GM20000 (cell line): ENCODE results near the gene KLHL25.
"Not testable (repeated sequence)": the region's sequence is repeated elsewhere in the genome, so short reads cannot be mapped to it uniquely, and the experiment has no call there.

Experiments used
- DNase-seq: peaks from one replicate; pipeline ENCODE4 v3.0.0; 2012; ENCODE audit warnings: low spot score
- TF ChIP-seq, protein P1 (sequence below): IDR thresholded peaks from 2 replicates; pipeline ENCODE4 v1.5.1; 2012; ENCODE audit warnings: mild to moderate bottlenecking, control low read depth; ENCODE audit errors: extremely low read depth, missing control alignments

KLHL25 gene

GRCh38 chr15:85834651-85835050, 39.9 kb upstream of the KLHL25 start:
- TF ChIP-seq, protein P1, sequence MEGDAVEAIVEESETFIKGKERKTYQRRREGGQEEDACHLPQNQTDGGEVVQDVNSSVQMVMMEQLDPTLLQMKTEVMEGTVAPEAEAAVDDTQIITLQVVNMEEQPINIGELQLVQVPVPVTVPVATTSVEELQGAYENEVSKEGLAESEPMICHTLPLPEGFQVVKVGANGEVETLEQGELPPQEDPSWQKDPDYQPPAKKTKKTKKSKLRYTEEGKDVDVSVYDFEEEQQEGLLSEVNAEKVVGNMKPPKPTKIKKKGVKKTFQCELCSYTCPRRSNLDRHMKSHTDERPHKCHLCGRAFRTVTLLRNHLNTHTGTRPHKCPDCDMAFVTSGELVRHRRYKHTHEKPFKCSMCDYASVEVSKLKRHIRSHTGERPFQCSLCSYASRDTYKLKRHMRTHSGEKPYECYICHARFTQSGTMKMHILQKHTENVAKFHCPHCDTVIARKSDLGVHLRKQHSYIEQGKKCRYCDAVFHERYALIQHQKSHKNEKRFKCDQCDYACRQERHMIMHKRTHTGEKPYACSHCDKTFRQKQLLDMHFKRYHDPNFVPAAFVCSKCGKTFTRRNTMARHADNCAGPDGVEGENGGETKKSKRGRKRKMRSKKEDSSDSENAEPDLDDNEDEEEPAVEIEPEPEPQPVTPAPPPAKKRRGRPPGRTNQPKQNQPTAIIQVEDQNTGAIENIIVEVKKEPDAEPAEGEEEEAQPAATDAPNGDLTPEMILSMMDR = no peak
- DNase-seq = no peak

DNA sequence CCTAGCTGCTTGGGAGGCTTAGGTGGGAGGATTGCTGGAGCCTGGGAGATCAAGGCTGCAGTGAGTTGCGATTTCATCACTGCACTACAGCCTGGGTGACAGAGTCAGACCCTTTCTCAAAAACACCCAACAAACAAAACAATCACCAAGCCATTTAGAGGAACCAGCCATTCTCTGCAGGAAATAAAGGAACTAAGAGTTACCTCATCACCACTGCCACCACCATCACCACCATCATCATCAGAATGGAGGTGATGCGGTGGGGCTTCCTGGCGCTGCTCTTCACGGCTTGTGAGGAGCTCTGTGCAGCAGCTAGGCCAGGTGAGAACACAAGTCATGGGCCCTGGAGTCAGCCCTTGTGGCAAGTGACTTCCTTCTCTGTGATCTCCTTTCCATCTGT, 37.7 kb upstream of the KLHL25 start:
- TF ChIP-seq, protein P1 = no peak
- no peak for DNase-seq

DNA sequence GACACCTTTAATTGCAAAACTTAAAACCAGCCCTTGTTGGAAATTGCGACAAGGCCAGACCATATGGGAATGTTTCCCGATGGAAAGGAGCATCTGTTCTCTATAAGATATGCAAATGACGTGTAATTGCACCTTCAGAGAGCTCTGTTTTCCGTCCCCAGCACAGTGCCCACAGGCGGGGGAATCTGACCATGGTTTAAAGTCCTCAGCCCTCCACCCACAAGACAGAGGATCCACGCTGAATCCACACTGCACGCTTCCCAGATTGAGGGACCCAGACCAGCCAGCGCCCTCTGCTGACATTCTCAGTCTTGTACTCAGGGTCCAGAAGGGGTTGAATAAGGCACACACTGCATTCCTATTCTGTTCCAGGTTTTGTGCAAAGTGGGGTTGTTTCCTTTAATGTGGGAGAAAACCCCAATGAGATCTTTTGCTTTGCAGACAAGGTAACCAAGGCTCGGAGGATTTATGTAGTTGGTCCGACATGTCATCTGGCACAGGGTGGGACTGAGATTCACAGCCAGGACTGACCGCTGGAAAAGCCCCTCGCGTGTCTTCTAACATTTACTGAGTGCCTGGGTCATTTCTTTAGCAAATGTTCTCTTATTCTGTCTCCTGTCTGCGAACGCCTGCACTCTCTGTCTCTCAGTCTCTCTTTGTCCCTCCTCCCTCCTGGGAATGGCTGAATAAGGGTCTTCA, 36.8 kb upstream of the KLHL25 start:
- TF ChIP-seq, protein P1 = peak; percentile 18
- DNase-seq = peak; percentile 40

- not testable (repeated sequence) for DNase-seq
Observed at GRCh38 chr15:85829754-85830153, 35.0 kb upstream of the KLHL25 start.

GRCh38 chr15:85828874-85829273, 34.1 kb upstream of the KLHL25 start:
- no peak for DNase-seq
- TF ChIP-seq, protein P1 = no peak

DNA sequence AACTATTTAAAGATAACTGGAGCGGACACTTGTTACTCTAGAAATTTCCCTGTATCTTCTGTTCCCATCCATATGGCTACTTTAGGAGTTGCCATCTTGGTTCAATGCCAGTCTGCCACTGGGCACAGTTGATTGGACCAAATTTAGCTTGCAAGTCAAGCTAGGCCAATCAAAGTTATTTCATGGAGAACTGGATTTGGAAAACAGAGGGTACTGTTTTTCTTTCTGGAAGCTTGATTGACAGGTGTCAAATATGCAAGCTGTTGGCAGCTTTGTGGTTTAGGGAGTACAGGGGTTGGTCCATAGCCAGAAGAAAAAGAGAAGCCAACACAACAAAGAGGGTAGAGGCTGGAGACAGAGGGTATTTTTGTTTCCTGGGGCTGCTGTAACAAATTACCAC, 33.4 kb upstream of the KLHL25 start:
- TF ChIP-seq, protein P1 = no peak
- DNase-seq = no peak

GRCh38 chr15:85826756-85827515, 32.2 kb upstream of the KLHL25 start:
- TF ChIP-seq, protein P1 = no peak
- no peak for DNase-seq
